Osteoblast (primary cell): ENCODE data around the gene BCL2L1. TPM values are rescaled to one million over a fixed set of nuclear protein-coding genes. Genes with fewer than 3 reads are reported as not detected.
A peak's percentile ranks its signal among the peaks of the same experiment; 100 is the strongest.

Experiments used
- DNase-seq: peaks from one replicate; pipeline ENCODE4 v3.0.0; 2011; ENCODE audit warnings: low spot score, mixed read lengths; ENCODE audit not compliant: insufficient read length; ENCODE audit errors: missing footprints
- H2AFZ ChIP-seq: 2 replicates; pipeline ENCODE4 v1.6.0; 2011; ENCODE audit warnings: mild to moderate bottlenecking, low read length
- H3K27ac ChIP-seq: 2 replicates; pipeline ENCODE4 v1.5.1; 2011; ENCODE audit warnings: mild to moderate bottlenecking, low read depth, low read length, moderate library complexity
- H3K27me3 ChIP-seq: 2 replicates; pipeline ENCODE4 v1.6.0; 2012; ENCODE audit warnings: mild to moderate bottlenecking, control low read depth, inconsistent platforms, low read length, moderate library complexity; ENCODE audit not compliant: insufficient read depth
- H3K36me3 ChIP-seq: 2 replicates; pipeline ENCODE4 v1.5.1; 2011; ENCODE audit warnings: mild to moderate bottlenecking, low read length, control low read depth, moderate library complexity; ENCODE audit not compliant: insufficient read depth
- H3K4me1 ChIP-seq: 2 replicates; pipeline ENCODE4 v1.5.1; 2011; ENCODE audit warnings: mild to moderate bottlenecking, low read length, control low read depth, moderate library complexity; ENCODE audit not compliant: insufficient read depth
- H3K4me2 ChIP-seq: 2 replicates; pipeline ENCODE4 v1.6.0; 2011; ENCODE audit warnings: mild to moderate bottlenecking, low read length; ENCODE audit not compliant: insufficient read depth
- H3K4me3 ChIP-seq: fragments of 200-600 bp; sonication (generic); 3 replicates; pipeline ENCODE4 v1.5.1; 2012; ENCODE audit warnings: mild to moderate bottlenecking, low read length, inconsistent platforms; ENCODE audit not compliant: insufficient read depth
- H3K79me2 ChIP-seq: 2 replicates; pipeline ENCODE4 v1.6.0; 2012; ENCODE audit warnings: mild to moderate bottlenecking, low read length, control low read depth, inconsistent platforms; ENCODE audit not compliant: insufficient read depth
- H3K9me3 ChIP-seq: 2 replicates; pipeline ENCODE4 v1.5.1; 2011; ENCODE audit warnings: low read depth, low read length, control low read depth
- H4K20me1 ChIP-seq: 2 replicates; pipeline ENCODE4 v1.6.0; 2012; ENCODE audit warnings: mild to moderate bottlenecking, low read length, control low read depth; ENCODE audit not compliant: insufficient read depth
- total RNA-seq: library from RNA; depleted of rRNA; stranded (reverse); fragments of >200 nt; gene quantifications from 2 replicates; pipeline ENCODE4 v1.2.3, GENCODE V29; 2012
- TF ChIP-seq, protein P1 (sequence below): IDR thresholded peaks from 2 replicates; pipeline ENCODE4 v1.5.1; 2011; ENCODE audit warnings: mild to moderate bottlenecking, low read depth, low read length, moderate library complexity; ENCODE audit errors: extremely low read depth

The BCL2L1 gene
- total RNA-seq, 1 donor: 127 TPM

DNA sequence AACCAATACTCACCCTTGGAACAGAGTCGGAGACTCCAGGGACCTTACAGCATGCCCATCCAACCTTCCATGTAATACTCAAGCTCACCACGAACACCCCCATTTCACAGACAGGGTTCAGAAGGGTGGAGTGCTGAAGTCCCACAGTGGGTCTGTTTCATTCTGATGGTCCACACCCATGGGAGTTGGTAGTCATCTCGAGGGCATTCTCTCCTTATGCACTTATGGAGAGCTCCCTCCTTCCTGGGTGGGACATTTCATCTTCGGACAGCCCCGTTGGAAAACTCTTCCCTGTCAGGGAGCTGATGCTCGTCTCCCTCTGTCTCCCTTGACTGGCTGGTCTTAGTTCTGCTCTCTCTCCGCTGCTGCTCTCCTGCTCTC, 46.1 kb downstream of the BCL2L1 start:
- TF ChIP-seq, protein P1, sequence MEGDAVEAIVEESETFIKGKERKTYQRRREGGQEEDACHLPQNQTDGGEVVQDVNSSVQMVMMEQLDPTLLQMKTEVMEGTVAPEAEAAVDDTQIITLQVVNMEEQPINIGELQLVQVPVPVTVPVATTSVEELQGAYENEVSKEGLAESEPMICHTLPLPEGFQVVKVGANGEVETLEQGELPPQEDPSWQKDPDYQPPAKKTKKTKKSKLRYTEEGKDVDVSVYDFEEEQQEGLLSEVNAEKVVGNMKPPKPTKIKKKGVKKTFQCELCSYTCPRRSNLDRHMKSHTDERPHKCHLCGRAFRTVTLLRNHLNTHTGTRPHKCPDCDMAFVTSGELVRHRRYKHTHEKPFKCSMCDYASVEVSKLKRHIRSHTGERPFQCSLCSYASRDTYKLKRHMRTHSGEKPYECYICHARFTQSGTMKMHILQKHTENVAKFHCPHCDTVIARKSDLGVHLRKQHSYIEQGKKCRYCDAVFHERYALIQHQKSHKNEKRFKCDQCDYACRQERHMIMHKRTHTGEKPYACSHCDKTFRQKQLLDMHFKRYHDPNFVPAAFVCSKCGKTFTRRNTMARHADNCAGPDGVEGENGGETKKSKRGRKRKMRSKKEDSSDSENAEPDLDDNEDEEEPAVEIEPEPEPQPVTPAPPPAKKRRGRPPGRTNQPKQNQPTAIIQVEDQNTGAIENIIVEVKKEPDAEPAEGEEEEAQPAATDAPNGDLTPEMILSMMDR: no peak
- Histone ChIP-seq H3K4me1 (peaks cover 52% of the 10 kb centered on the region), H3K4me3 (no peak overlapping the region), H4K20me1 (peaks cover 5% of the 10 kb centered on the region), H3K9me3 (no peaks in the 10 kb centered on the region), H3K79me2 (peaks cover 88% of the 10 kb centered on the region), H3K4me2 (peak overlapping the region; percentile 76), H2AFZ (no peak overlapping the region), H3K36me3 (peaks cover 30% of the 10 kb centered on the region), H3K27ac (peak overlapping the region; percentile 79), H3K27me3 (no peaks in the 10 kb centered on the region)
- DNase-seq: no peak

DNA sequence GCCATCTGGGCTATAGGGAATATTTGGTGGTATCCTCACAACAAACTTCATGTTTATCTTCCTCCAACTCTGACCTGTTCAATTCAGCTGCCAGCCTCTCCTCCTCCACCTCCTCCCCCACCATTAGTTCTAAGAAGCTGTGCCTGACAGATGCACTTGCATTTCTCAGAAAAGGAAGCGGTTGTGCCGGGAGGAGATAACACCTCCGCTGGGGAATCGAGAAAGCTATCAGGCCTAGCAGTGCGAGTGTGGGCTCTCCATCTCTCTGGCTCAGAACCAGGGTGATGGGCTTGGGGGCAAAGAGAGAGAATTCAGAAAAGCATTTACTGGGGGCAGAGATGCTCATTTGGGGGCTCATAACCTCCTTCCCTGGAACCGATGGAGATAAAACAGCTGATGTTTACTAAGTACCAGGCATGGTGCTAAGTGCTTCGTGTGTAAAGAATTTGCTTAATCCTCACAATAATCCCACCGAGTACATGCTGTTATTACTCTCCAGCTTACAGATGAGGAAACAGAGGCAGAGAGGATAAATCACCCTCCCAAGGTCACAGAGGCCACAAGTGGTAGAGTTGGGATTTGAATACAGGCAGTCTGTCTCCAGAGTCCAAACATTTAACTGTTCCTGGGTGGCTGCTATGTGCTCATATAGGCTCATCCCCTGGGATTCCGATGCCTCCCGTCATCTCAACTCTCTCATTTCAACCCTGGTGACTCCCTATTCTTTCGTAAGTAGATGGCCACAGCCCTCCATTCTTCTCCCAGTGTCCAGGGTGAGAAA, 46.6 kb downstream of the BCL2L1 start:
- H3K27ac ChIP-seq: peak overlapping the region; percentile 79
- no peak overlapping the region for H3K4me3 ChIP-seq
- no peaks in the 10 kb centered on the region for H3K9me3 ChIP-seq
- H3K36me3 ChIP-seq: peaks cover 27% of the 10 kb centered on the region
- peaks cover 88% of the 10 kb centered on the region for H3K79me2 ChIP-seq
- DNase-seq: no peak
- H3K4me2 ChIP-seq: peak overlapping the region; percentile 76
- no peaks in the 10 kb centered on the region for H3K27me3 ChIP-seq
- TF ChIP-seq, protein P1: no peak
- H4K20me1 ChIP-seq: peaks cover 8% of the 10 kb centered on the region
- peaks cover 47% of the 10 kb centered on the region for H3K4me1 ChIP-seq
- H2AFZ ChIP-seq: no peak overlapping the region

DNA sequence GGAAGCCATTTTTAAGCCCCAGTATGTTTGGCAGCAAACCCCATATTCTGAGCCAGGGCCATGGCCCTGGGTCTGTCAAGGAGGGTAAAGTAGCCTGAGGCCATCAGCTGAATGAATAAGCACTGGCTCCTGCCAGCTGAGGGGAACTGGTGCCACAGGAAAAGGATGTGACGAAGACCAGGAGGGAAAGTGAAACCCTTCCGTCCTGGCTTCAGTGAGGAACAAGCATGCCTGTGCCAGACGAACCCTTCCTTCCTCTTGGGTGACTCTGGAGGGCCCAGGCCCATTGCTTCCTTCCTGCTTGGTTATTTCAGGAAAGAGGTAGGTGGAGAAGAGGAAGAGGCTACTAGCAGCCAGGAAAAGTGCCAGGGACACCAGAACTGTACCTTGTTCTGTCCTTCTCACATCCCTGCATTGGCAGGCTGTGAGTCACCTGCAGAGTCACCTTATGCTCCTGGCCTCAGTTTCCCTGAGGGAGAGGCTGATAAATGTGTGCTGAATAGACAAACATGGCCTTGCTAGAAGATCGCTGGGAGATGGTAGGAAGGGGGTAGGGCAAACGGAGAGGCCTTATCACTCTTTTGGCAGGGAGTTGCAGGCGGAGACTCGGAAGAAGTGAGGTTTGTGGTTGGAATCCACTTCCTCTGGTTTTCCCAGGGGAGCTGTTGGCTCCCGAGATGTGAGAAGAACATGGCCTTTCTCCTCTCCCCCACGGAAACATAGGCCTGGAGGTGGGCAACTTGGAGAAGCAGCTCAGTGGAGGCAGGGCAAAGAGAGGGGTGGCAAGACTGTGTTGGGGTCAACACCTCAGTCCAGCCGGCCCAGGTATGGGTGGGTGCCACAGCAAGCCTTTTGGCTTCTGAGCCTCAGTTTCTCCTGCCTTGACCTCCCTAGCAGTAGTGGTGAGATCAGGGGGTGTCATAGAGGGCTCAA, 47.5 kb downstream of the BCL2L1 start:
- no peaks in the 10 kb centered on the region for H3K27me3 ChIP-seq

More for the DNA sequence above, 47.5 kb downstream of the BCL2L1 start:
- H3K36me3 ChIP-seq: peaks cover 20% of the 10 kb centered on the region
- H3K4me1 ChIP-seq: peaks cover 45% of the 10 kb centered on the region
- TF ChIP-seq, protein P1: no peak
- no peak overlapping the region for H2AFZ ChIP-seq
- peaks cover 88% of the 10 kb centered on the region for H3K79me2 ChIP-seq
- peak overlapping the region; percentile 76 for H3K4me2 ChIP-seq
- H3K9me3 ChIP-seq: no peaks in the 10 kb centered on the region
- H4K20me1 ChIP-seq: peaks cover 9% of the 10 kb centered on the region
- H3K4me3 ChIP-seq: peak overlapping the region; percentile 51
- DNase-seq: peak; percentile 90
- peak overlapping the region; percentile 79 for H3K27ac ChIP-seq
